ENCODE results near the gene KRT2. TPM values are rescaled to one million over a fixed set of nuclear protein-coding genes. Genes with fewer than 3 reads are reported as not detected.

KRT2 gene
- total and polyA plus RNA-seq, 2 of the 4 experiments (the other 2 are of a cell fraction) = not detected

GRCh38 chr12:52687497-52688385 lies 35.7 kb upstream of the KRT2 start:
- Histone ChIP-seq H2BK20ac (ENCODE audit: low read depth, low read length) (no peak overlapping the region), H2AFZ (replicated peaks; ENCODE audit: low read length, poor library complexity) (peak overlapping the region; percentile 21), H3K4me3 (ENCODE audit: insufficient read depth, low read depth, low read length) (no peak overlapping the region), H4K20me1 (ENCODE audit: insufficient read depth, low read length) (no peaks in the 10 kb centered on the region), H3K4me2 (ENCODE audit: low read depth, low read length) (no peak overlapping the region), H4K5ac (ENCODE audit: low read depth, low read length) (no peak overlapping the region), H4K8ac (ENCODE audit: low read depth in 2 of 2, low read length in 2 of 2) (no peak overlapping the region), H2BK120ac (ENCODE audit: low read depth, low read length) (no peak overlapping the region), H2AK9ac (replicated peaks; ENCODE audit: low read depth, low read length, poor library complexity) (no peak overlapping the region), H2AK5ac (ENCODE audit: low read depth, low read length) (no peak overlapping the region), H3K36me3 (ENCODE audit: control insufficient read depth, insufficient read depth, low read length) (no peaks in the 10 kb centered on the region), H4K91ac (ENCODE audit: insufficient read depth, low read depth, low read length) (no peak overlapping the region), H3K27ac (ENCODE audit: insufficient read depth, low read length) (no peak overlapping the region), H3K18ac (ENCODE audit: low read depth, low read length) (no peak overlapping the region), H3K9me1 (ENCODE audit: insufficient read depth, low read length) (no peaks in the 10 kb centered on the region), H3K4me1 (ENCODE audit: control insufficient read depth, insufficient read depth, low read length) (peaks cover 2% of the 10 kb centered on the region; the same call in 1 of the 2 replicates), H3K9ac (ENCODE audit: low read depth, low read length) (no peak overlapping the region), H3K27me3 (ENCODE audit: control insufficient read depth, insufficient read depth, low read length) (peaks cover 51% of the 10 kb centered on the region), H3K9me3 (ENCODE audit: control insufficient read depth, insufficient read depth, low read length) (no peaks in the 10 kb centered on the region), H3K79me1 (ENCODE audit: low read depth in 1 of 2, low read length in 2 of 2) (no peaks in the 10 kb centered on the region), H2BK15ac (ENCODE audit: low read depth, low read length) (no peak overlapping the region), H3K14ac (replicated peaks; ENCODE audit: low read depth, low read length) (no peak overlapping the region), H2BK5ac (ENCODE audit: low read depth, low read length, poor library complexity, severe bottlenecking) (no peak overlapping the region), H3K23ac (ENCODE audit: low read depth, low read length) (no peak overlapping the region), H3K4ac (ENCODE audit: low read depth, low read length) (no peak overlapping the region), H3K56ac (ENCODE audit: extremely low read depth, insufficient read depth, low read length) (no peak overlapping the region)
- dilution Hi-C loops (cut with HindIII; ENCODE audit: low sequenced_read_pairs, unreplicated experiment) = no loop called here
- ChIA-PET CTCF (no interaction called here), POLR2A (ENCODE audit: unreplicated experiment) (no interaction called here)
- WGBS, 2 experiments (ENCODE audit: extremely low coverage in 2 of 2, insufficient read length in 1 of 2) = 43% methylated on average over 4 of the region's 8 CpGs; no CpG with 5 or more reads in 1 of the 2 experiments
- no peak for ATAC-seq (ENCODE audit: low read depth)
- intact Hi-C loops (cut with micrococcal nuclease) = no loop called here
- TF ChIP-seq SMC3 (IDR thresholded peaks at IDR 0.05; ENCODE audit: low read depth, low read length) (no peak), NFE2L2 (IDR thresholded peaks at IDR 0.05; ENCODE audit: low read depth, low read length) (no peak), POLR2A (IDR thresholded peaks at IDR 0.05; ENCODE audit: low read depth, low read length) (no peak), USF2 (IDR thresholded peaks at IDR 0.05; ENCODE audit: low read depth, low read length) (no peak), MXI1 (IDR thresholded peaks at IDR 0.05; ENCODE audit: borderline replicate concordance, low read depth, low read length) (no peak), BHLHE40 (IDR thresholded peaks at IDR 0.05; ENCODE audit: low read depth, low read length) (no peak), CEBPB (IDR thresholded peaks at IDR 0.05; ENCODE audit: low read depth, low read length) (no peak), RCOR1 (IDR thresholded peaks at IDR 0.05; ENCODE audit: insufficient replicate concordance, low read length) (no peak), FOS (IDR thresholded peaks at IDR 0.05; ENCODE audit: low read depth, low read length) (no peak), MAZ (IDR thresholded peaks at IDR 0.05; ENCODE audit: borderline replicate concordance, low read depth, low read length) (no peak), RAD21 (IDR thresholded peaks at IDR 0.05; ENCODE audit: low read length) (no peak)
- in situ Hi-C loops (cut with MboI; ENCODE audit: low sequenced_read_pairs) = no loop called here
- no TSS peak for BruUV-seq (replicated peaks)
- no peak for DNase-seq

All from IMR-90 (cell line).